H1 (cell line): ENCODE data around the gene GABARAPL1. TPM values are rescaled to one million over a fixed set of nuclear protein-coding genes. Genes with fewer than 3 reads are reported as not detected.

ENCODE experiments used
- PHF8 ChIP-seq: fragments of 200-600 bp; sonication (generic); conservative IDR thresholded peaks from 2 replicates; pipeline ENCODE4 v1.7.1; 2012; ENCODE audit warnings: low read depth, mild to moderate bottlenecking, inconsistent platforms, low read length, moderate library complexity
- RBBP5 ChIP-seq: IDR thresholded peaks from 2 replicates; pipeline ENCODE4 v1.7.1; 2012; ENCODE audit warnings: low read depth, mild to moderate bottlenecking, inconsistent platforms, low read length, moderate library complexity, borderline replicate concordance
- SAP30 ChIP-seq: fragments of 300-600 bp; sonication (generic); IDR thresholded peaks from 2 replicates; pipeline ENCODE4 v1.7.1; 2012; ENCODE audit warnings: low read length, moderate library complexity, mild to moderate bottlenecking, inconsistent platforms; ENCODE audit not compliant: insufficient read depth, insufficient replicate concordance
- SP1 ChIP-seq: IDR thresholded peaks from 2 replicates; pipeline ENCODE4 v1.6.1; 2011; ENCODE audit warnings: low read depth, low read length
- TAF1 ChIP-seq: IDR thresholded peaks from 2 replicates; pipeline ENCODE4 v1.6.1; 2011; ENCODE audit warnings: mild to moderate bottlenecking, low read depth, low read length
- polyA plus RNA-seq, 7 experiments: library from polyadenylated mRNA; depleted of rRNA in 3 of 7; stranded (reverse) in 5 of 7; unstranded in 2 of 7; fragments of >200 nt in 5 of 7; fragments of 200-250 nt in 2 of 7; gene quantifications; 1 replicate in 5 of 7; 2 replicates in 1 of 7; 4 replicates in 1 of 7; pipeline versions ENCODE4 v1.2.1 to v1.2.3, GENCODE V29; 2011 to 2013; ENCODE audit warnings: missing spikeins in 2 of 7, mixed read lengths in 2 of 7
- total RNA-seq: library from RNA; stranded (reverse); fragmentation: NEBNext Ultra II Directional; extraction: Animal tissue kit (Norgen Biotek cat#: 25700); gene quantifications from 2 replicates; pipeline ENCODE4 v1.2.1, GENCODE V29; 2021

GABARAPL1 gene
- total and polyA plus RNA-seq, 2 of the 8 experiments (the other 6 are each of a cell fraction or from before 2014, with no cell fraction given): 56.1 to 87.9 TPM

- TF ChIP-seq RBBP5: no peak
- TF ChIP-seq TAF1: no peak
- no peak for TF ChIP-seq SP1
- no peak for TF ChIP-seq SAP30
- no peak for TF ChIP-seq PHF8
- TF ChIP-seq, all 59 proteins: peak for 0
Measured at GRCh38 chr12:10171973-10172728, 40.5 kb upstream of the GABARAPL1 start, which contains the start of gene OLR1 (continued).
